NK-92 treated with Interleukin-12 subunit alpha and Interleukin-12 subunit beta, amount 100 ng/mL, for 24 hours (cell line): ENCODE results near the gene NT5C1B.
"Not testable (repeated sequence)": the region's sequence is repeated elsewhere in the genome, so short reads cannot be mapped to it uniquely, and the experiment has no call there.

Source experiments
- DNase-seq: peaks from one replicate; lab custom pipeline; 2025; lab: John Stamatoyannopoulos, UW

NT5C1B gene

GRCh38 chr2:18589354-18589753, at the start of gene NT5C1B:
TSS of gene NT5C1B (minus strand) at chr2:18589569. CDS start at chr2:18589468, 101 bp downstream.
- no peak for DNase-seq

- no peak for DNase-seq
Observed at GRCh38 chr2:18637196-18637595, 47.8 kb upstream of the NT5C1B start.

GRCh38 chr2:18632699-18633098, 43.3 kb upstream of the NT5C1B start:
- DNase-seq, result not testable (repeated sequence)

GRCh38 chr2:18630941-18631340, 41.6 kb upstream of the NT5C1B start:
- no peak for DNase-seq

- DNase-seq, result no peak
Observed at GRCh38 chr2:18630541-18630940, 41.2 kb upstream of the NT5C1B start.

GRCh38 chr2:18630101-18630500, 40.7 kb upstream of the NT5C1B start:
- DNase-seq, result no peak

GRCh38 chr2:18626958-18627650, 37.7 kb upstream of the NT5C1B start:
- DNase-seq, result no peak

- no peak for DNase-seq
Observed at GRCh38 chr2:18626256-18626668, 36.9 kb upstream of the NT5C1B start.

- no peak for DNase-seq
Observed at GRCh38 chr2:18625563-18625962, 36.2 kb upstream of the NT5C1B start.

GRCh38 chr2:18623782-18624181, 34.4 kb upstream of the NT5C1B start:
- DNase-seq, result no peak

- no peak for DNase-seq
Observed at GRCh38 chr2:18620867-18621632, 31.7 kb upstream of the NT5C1B start.

- no peak for DNase-seq
Observed at GRCh38 chr2:18619091-18619490, 29.7 kb upstream of the NT5C1B start.

GRCh38 chr2:18614041-18614440, 24.7 kb upstream of the NT5C1B start:
- DNase-seq, result no peak

- DNase-seq, result no peak
Observed at GRCh38 chr2:18612133-18612532, 22.8 kb upstream of the NT5C1B start.

- no peak for DNase-seq
Observed at GRCh38 chr2:18611604-18612003, 22.2 kb upstream of the NT5C1B start.

GRCh38 chr2:18611184-18611583, 21.8 kb upstream of the NT5C1B start:
- no peak for DNase-seq

- no peak for DNase-seq
Observed at GRCh38 chr2:18610651-18611050, 21.3 kb upstream of the NT5C1B start.

- no peak for DNase-seq
Observed at GRCh38 chr2:18610090-18610489, 20.7 kb upstream of the NT5C1B start.

GRCh38 chr2:18605115-18605514, 15.7 kb upstream of the NT5C1B start:
- DNase-seq, result no peak

GRCh38 chr2:18604531-18604885, 15.1 kb upstream of the NT5C1B start:
- DNase-seq, result no peak

GRCh38 chr2:18603854-18604530, 14.6 kb upstream of the NT5C1B start:
- no peak for DNase-seq

GRCh38 chr2:18602298-18602697, 12.9 kb upstream of the NT5C1B start:
- no peak for DNase-seq

- no peak for DNase-seq
Observed at GRCh38 chr2:18600255-18600613, 10.9 kb upstream of the NT5C1B start.
